NCI-H2196 (cell line): ENCODE results near the gene SURF2.
A peak's percentile ranks its signal among the peaks of the same experiment; 100 is the strongest.

ENCODE experiments used
- DNase-seq: peaks from one replicate; lab custom pipeline; 2025; ENCODE audit not compliant: unreplicated experiment; lab: John Stamatoyannopoulos, UW

The SURF2 gene

GRCh38 chr9:133397370-133397769 is 41.0 kb downstream of the SURF2 start:
- DNase-seq: no peak

- no peak for DNase-seq
These were observed 41.5 kb downstream of the SURF2 start for GRCh38 chr9:133397895-133398294.

- DNase-seq: no peak
These were observed 43.9 kb downstream of the SURF2 start for GRCh38 chr9:133400292-133400691.

GRCh38 chr9:133401588-133401987 is 45.2 kb downstream of the SURF2 start:
- no peak for DNase-seq

- DNase-seq: no peak
These were observed 46.3 kb downstream of the SURF2 start for GRCh38 chr9:133402689-133403088.

GRCh38 chr9:133403766-133404453 is 47.6 kb downstream of the SURF2 start:
- peak; percentile 71 for DNase-seq

- DNase-seq: no peak
These were observed 48.2 kb downstream of the SURF2 start for GRCh38 chr9:133404454-133405002.

GRCh38 chr9:133405508-133406438 is 49.4 kb downstream of the SURF2 start:
- no peak for DNase-seq

- DNase-seq: peak; percentile 73
These were observed 50.3 kb downstream of the SURF2 start for GRCh38 chr9:133406480-133407307.

GRCh38 chr9:133408042-133408441 is 51.7 kb downstream of the SURF2 start:
- no peak for DNase-seq
